Lower leg skin (tissue), 4 donors: Measurements from ENCODE around the gene CYP26C1. TPM values are rescaled to one million over a fixed set of nuclear protein-coding genes. Genes with fewer than 3 reads are reported as not detected.

Experiments
- DNase-seq, 2 donors: peaks; one replicate each; pipeline ENCODE4 v3.0.0-alpha.2; 2019; ENCODE audit warnings: low spot score in 2 of 2
- H3K4me3 ChIP-seq: fragments of 200-600 bp; sonication (generic); 2 replicates; pipeline ENCODE4 v1.5.1; 2017; ENCODE audit warnings: mild to moderate bottlenecking, low read depth; ENCODE audit not compliant: poor library complexity, severe bottlenecking
- POLR2A ChIP-seq, 2 donors: fragments of 450-650 bp; IDR thresholded peaks; one replicate each; pipeline ENCODE4 v1.6.1; 2016 to 2017; ENCODE audit warnings: antibody characterized with exemption in 2 of 2, mild to moderate bottlenecking in 1 of 2, moderate library complexity in 1 of 2
- WGBS, 2 donors: methylation state at CpG; one replicate each; pipeline ENCODE4 v1.1.5; 2018; 5-methylcytosine and 5-hydroxymethylcytosine counted together
- intact Hi-C: fragments of 100-400 bp; cut with DNase I; formaldehyde crosslinking; loops from one replicate; pipeline ENCODE4 v1.15.0; 2023; ENCODE audit warnings: low total_unique reads
- total RNA-seq, 4 donors: library from RNA; depleted of rRNA; stranded (reverse); fragments of >200 nt; gene quantifications; one replicate each; pipeline ENCODE4 v1.1.0, GENCODE V29; 2016
- TF ChIP-seq, protein P1 (sequence below), 3 donors: fragments of 450-650 bp; IDR thresholded peaks; one replicate each; pipeline ENCODE4 v1.5.1; 2016; ENCODE audit warnings: antibody characterized with exemption in 3 of 3, mild to moderate bottlenecking in 3 of 3, moderate library complexity in 2 of 3

The CYP26C1 gene
- total RNA-seq, 4 donors from 2014 or later, result not detected

DNA sequence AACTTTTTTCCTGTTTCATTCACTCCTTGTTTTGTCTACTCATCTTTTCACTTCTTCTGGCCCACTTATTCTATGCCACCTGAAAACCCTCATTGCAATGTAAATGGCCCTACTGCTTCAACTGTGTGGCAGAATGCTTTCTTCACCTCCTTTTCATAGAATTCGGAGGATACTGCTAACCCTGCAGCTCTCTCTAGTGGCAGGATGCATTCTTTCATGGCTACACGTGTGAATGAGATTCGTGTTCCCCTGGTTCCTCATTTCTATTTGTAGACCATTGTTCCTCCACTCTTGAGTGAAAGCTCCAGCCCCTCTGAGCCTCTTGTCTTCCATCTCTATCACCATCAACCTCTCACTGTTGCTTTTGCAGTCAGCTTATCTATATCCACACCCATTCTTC, 20.9 kb upstream of the CYP26C1 start:
- no peak for DNase-seq
- intact Hi-C loops, result no loop called here
- TF ChIP-seq, protein P1, sequence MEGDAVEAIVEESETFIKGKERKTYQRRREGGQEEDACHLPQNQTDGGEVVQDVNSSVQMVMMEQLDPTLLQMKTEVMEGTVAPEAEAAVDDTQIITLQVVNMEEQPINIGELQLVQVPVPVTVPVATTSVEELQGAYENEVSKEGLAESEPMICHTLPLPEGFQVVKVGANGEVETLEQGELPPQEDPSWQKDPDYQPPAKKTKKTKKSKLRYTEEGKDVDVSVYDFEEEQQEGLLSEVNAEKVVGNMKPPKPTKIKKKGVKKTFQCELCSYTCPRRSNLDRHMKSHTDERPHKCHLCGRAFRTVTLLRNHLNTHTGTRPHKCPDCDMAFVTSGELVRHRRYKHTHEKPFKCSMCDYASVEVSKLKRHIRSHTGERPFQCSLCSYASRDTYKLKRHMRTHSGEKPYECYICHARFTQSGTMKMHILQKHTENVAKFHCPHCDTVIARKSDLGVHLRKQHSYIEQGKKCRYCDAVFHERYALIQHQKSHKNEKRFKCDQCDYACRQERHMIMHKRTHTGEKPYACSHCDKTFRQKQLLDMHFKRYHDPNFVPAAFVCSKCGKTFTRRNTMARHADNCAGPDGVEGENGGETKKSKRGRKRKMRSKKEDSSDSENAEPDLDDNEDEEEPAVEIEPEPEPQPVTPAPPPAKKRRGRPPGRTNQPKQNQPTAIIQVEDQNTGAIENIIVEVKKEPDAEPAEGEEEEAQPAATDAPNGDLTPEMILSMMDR (IDR thresholded peaks at IDR 0.05), result no peak
- TF ChIP-seq POLR2A (IDR thresholded peaks at IDR 0.05), result no peak
- no peak overlapping the region for H3K4me3 ChIP-seq
- WGBS, 2 donors, result 42 to 63% methylated on average over 3 of the region's 3 CpGs

DNA sequence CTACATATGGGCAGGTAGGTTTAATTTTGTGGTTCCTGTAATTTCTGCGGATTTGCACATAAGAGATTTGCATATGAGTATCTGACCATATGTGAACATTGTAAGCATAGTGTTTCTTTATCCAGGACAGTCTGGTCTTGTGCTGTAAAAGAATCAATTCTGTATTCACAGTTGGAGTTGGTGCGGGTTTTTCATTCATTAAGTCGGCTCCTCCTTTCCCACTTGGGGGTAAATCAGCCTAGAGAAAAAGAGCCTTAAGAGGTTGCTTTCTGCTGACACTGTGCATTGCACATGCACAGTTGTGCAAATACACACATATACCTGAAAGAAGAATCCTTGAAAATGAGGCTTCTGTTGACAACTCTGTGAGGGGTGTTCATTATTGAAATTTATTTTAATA, 6.1 kb upstream of the CYP26C1 start:
- WGBS, 2 donors, result 87 to 97% methylated on average over 3 of the region's 3 CpGs
- intact Hi-C loops, result no loop called here
- TF ChIP-seq, protein P1 (IDR thresholded peaks at IDR 0.05), result no peak
- no peak for TF ChIP-seq POLR2A (IDR thresholded peaks at IDR 0.05)
- no peak overlapping the region for H3K4me3 ChIP-seq
- DNase-seq, result no peak

DNA sequence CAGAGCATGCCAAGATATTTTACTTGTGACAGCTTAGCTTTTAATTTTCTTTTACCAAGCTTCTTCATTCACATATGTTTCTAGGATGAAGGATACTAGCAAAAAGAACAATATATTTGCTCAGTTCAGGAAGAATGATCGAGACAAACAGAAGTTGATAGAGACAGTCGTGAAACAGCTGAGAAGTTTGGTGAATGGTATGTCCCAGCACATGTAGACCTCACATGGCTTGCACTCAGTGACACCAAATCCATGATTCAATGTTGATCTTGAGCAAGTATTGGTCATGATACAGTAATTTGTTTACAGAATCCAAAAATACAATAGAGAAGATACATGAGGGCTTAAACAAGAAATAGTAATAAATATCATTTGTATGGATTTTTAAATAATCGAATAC, 2.5 kb upstream of the CYP26C1 start:
- 90 to 97% methylated on average over 3 of the region's 3 CpGs for WGBS, 2 donors
- no peak for TF ChIP-seq POLR2A (IDR thresholded peaks at IDR 0.05)
- TF ChIP-seq, protein P1 (IDR thresholded peaks at IDR 0.05), result no peak
- intact Hi-C loops, result no loop called here
- no peak for DNase-seq
- H3K4me3 ChIP-seq, result no peak overlapping the region

DNA sequence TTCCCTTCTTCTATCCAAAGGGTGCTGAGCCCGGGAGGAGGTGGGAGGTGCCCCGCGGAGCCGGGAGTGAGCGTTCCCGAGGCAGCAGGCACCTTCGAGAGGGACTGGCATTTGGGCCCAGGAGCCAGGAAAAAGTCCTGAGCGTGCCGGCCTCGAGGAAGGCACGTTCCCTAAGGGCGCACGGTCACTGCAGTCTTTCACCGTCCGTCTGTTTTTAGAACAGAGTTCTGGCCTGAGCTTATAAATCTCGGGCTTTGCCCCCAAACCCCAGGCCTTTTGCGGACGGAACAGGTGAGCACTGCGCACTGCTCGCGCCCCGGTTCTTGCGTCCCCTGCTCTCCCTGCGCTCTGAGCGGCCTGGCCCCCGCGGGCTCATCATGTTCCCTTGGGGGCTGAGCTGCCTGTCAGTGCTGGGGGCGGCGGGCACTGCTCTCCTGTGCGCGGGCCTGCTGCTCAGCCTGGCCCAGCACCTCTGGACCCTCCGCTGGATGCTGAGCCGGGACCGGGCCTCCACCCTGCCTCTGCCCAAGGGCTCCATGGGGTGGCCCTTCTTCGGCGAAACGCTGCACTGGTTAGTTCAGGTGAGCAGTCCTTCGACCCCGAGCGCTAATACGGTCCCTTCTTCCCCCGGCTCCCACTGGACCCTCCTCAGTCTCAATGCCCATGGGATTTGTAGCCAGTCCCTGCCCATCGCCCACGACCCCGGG, 442 bp downstream of the CYP26C1 start:
- WGBS, 2 donors, result 17 to 27% methylated on average over 45 of the region's 45 CpGs
- TF ChIP-seq, protein P1 (IDR thresholded peaks at IDR 0.05), result no peak
- no peak for TF ChIP-seq POLR2A (IDR thresholded peaks at IDR 0.05)
- no peak overlapping the region for H3K4me3 ChIP-seq
- DNase-seq, result no peak
- intact Hi-C loops, result no loop called here

DNA sequence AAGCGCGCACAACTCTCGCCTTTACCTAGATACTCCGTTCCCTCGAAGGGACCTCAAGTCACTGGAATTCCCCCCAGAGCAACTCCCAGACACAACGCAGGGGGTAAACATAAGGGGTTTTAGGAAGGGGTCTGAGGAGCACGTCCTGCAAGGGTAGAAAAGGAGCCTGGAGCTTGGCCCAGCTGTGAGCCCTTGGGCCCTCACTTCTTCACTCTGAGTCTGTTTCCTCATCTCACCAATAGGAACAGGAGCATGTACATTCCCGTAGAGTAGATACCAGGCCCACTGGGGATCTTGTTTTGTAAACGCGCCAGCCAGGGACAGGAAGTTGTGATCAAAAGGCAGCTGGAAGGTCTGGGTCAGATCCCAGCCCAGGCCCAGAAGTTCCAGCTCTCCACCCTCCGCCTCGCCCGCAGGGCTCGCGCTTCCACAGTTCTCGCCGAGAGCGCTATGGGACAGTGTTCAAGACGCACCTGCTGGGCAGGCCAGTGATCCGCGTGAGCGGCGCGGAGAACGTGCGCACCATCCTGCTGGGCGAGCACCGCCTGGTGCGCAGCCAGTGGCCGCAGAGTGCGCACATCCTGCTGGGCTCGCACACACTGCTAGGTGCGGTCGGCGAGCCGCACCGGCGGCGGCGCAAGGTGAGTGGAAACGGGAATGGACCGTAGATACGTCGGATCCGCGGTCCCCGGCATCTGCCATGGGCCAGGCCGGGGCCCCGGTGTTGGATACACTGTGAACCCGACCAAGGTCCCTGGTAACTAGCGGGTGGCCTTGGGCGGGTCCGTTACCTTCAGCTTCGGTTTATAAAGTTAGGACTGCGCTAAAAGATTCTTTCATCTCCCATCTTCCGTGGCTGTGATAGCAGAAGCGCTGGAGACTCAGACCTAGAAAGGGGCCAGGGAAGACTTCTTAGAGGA, 1.3 kb downstream of the CYP26C1 start:
- no peak for TF ChIP-seq POLR2A (IDR thresholded peaks at IDR 0.05)
- TF ChIP-seq, protein P1 (IDR thresholded peaks at IDR 0.05), result no peak
- no peak for DNase-seq
- intact Hi-C loops, result no loop called here
- no peak overlapping the region for H3K4me3 ChIP-seq
- WGBS, 2 donors, result 4 to 6% methylated on average over 55 to 57 of the region's 57 CpGs
